Stimulated activated CD4-positive, alpha-beta T cell treated with anti-CD3 and anti-CD28 coated beads, TNF-alpha, amount 100 ng/mL, for 24 hours (primary cell): Measurements from ENCODE around the gene OR14I1.

Experiments used
- DNase-seq, 3 experiments: peaks; one replicate each; pipeline ENCODE4 v3.0.0-alpha.2; 2020; ENCODE audit warnings: low read depth in 3 of 3

OR14I1 gene

GRCh38 chr1:248702714-248703113 lies at the start of gene OR14I1:
TSS of gene OR14I1 (minus strand) at chr1:248702766.
- DNase-seq = no peak

- DNase-seq = no peak
Observed at GRCh38 chr1:248751635-248752034, 49.1 kb upstream of the OR14I1 start.

DNA sequence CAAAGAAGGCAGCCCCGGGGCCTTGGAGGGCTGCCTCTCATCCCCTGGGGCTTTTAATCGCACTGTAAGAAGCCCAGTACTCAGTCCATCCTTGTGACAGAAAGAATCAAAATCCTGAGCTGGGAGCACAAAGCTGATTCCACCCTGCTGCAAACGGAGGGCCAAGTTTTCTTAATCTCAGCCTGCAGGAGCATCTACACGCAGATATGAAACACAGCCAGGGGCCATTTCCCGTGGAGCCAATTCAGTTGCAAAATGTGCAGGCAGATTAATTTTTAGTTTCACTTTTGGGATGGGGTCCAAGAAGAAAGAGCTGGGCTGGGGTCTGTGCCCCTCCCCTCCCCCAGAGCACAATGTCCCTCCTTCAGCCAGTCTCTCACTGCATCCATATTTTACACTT lies 48.6 kb upstream of the OR14I1 start:
- no peak for DNase-seq

- no peak for DNase-seq
Observed at GRCh38 chr1:248750496-248750895, 47.9 kb upstream of the OR14I1 start.

GRCh38 chr1:248748211-248748610 lies 45.6 kb upstream of the OR14I1 start:
- no peak for DNase-seq

DNA sequence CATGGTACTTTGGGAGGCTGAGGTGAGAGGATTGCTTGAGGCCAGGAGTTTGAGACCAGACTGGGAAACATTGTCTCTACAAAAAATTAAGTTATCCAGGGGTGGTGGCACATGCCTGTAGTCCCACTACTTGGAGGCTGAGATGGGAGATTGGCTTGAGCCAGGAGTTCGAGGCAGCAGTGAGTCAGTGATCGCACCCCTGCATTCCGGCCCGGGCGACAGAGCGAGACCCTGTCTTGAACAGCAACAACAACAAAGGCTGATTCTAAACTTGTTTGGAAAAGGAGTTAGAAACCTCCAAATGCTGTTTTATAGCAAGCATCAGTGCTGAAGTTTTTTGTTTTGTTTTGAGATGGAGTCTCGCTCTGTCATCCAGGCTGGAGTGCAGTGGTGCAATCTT lies 38.3 kb upstream of the OR14I1 start:
- no peak for DNase-seq

DNA sequence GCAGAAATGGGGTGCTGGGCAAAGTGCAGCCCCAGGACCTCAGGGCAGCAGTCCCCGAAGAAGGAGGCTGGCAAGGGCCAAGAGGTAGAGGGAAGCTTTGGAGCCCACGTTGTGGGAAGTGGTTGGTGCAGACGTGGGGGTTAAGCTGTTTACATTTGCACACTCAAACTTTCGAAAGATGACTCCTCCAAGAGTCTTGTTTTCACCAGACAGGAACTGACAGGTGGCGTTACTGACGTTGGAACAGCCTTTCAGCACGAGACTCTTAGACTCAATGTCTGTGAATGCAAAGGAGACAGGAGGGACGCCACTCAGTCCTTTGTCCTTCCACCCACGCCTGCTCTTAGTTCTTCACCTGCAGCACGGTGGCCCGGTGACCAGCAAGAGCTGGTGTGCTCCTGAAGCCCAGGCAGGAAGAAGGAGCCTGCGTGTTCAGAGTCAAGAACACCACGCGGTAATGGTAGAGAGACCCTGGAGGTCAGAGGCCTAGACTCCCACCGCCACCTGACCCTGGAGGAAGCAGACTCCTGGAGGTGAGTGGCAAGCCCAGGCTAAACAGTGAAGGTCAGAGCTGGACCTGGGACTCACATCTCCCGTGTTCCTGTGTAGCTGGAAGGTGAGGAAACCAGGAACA lies 37.1 kb upstream of the OR14I1 start:
- no peak for DNase-seq

DNA sequence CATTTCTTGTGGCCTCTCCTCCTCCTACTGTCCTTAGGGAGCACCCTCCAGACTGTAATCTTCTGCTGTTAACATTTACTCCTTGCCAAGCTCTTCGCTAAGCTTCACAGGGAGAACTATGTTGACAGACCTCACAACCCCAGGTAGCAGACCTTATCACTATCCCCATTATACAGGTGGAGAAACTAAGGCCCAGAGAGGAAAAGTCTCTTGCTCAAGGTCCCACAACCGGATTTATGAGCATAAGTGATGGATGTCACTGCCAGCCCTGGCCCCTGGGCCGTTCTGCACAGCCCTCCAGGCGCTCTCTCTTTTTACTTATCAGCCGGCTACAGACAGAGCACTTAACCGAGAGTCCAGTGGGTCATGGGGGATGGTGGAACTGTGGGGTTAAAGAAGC lies 34.9 kb upstream of the OR14I1 start:
- DNase-seq = no peak

- no peak for DNase-seq
Observed at GRCh38 chr1:248736977-248737376, 34.4 kb upstream of the OR14I1 start.

DNA sequence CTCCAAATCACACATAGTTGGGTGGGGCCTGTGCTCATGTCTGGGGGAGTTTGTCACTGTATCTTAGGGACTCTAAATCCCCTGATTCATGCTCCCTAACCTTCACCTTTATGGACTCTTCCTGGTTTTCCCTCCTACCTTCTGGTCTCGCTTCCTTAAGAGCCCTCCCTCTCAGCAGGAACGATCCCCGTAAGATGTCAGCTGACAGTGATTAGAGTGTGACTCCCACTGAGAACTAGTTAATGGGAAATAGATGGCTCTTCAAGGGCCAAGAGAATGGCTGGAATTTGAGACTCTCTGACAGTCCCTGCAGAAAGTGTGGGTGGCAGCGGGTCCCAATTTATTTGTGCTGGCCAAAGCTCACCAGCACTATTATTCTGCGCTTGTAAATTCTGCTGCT lies 31.0 kb upstream of the OR14I1 start:
- DNase-seq = no peak

DNA sequence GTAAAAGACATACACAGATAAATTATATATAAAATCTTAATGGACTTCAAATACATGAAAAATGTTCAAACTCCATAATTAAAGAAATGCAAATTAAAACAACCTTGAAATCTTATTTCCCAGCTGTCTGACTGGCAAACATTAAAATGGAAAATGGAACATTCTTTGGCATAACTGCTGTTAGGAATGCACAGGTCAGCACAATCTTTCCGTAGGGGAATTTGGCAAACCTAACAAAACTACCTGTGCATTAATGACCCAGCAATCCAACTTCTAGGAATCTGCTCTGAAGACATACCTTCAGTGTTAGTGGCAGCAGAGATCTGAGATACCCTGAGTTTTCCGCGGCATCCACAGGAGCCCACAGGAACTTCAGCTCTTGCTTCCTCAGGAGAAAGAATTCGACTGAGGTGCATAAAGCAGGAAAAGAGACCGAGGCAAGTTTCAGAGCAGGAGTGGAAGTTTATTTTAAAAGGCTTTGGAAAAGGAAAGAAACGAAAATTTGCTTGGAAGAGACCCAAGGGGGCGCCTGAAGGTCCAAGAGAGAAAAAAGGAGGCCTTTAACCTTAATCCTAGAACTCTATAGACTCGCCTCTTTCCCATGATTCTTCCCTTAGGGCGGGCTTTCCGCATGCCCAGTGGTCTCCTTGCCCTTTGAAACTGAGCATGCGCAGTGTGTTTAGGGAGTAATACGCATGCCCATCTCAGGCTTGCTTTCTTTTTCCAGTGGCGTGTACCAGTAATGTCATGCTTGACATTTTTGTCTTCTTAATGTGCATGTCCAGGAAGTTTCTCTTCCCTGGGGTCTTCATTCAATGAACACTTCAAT lies 28.2 kb upstream of the OR14I1 start:
- DNase-seq = no peak

DNA sequence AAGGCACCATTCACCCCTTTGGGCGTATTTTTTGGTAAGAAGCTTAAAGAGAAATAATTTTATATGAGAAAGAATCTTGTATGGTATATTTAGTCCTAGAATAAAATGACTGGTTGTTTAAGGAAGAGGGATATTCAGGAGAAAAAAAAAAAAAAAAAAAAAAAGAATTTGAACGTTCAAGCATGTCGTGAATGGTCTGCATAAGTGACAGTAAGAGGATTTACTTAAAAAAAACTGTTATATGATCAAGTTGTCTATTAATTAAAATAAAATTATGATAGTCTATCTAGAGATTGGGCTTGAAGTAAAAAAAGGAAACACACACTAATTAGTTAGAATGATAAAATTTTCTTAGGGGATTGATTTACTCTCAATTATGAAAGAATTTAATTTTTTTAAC lies 11.7 kb upstream of the OR14I1 start:
- DNase-seq = no peak

DNA sequence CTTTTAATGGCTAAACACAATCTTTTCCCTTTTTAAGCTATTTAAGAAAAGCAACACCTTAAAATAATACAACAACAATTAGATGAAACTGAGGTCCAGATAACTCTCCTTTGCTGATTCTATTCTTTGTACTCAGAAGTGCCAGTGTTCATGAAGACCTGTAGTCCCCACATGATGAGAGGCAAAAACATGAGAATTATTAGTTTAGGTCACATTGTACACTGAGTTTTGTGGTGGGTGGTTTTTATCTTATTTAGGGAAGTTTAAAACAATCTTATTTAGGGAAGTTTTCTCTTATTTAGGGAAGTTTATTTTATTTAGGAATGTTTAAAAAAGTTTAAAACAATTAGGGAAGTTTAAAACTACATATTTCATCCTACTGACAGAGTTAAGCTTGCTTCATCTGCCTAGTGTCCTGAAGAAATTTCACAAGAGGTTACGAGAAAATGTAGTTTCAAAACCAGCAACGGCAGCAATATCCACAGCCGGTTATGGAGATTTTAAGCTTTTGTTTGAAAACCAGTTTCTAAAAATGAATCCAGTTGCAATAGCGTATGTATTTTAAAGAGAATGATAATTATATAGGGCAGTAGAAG lies 7.8 kb upstream of the OR14I1 start:
- no peak for DNase-seq

DNA sequence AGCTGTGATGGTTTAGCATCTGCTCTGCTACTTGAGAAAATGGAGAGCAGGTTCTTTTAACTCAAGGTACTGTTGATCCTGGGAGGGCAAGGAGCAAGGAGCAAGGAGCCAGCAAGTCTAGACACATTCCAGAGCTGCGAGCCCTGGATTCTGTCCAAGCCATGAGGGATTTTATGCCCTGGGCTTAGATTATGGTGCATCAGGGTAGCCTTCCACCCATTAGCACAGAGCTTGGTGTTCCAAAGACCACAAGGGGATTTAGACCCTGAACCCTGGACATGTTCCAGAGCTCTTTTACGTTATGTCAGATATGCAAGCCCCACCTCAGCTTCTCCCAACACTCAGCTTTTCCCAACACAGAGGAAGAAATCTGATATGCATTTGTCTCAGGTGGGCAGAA lies 2.0 kb upstream of the OR14I1 start:
- no peak for DNase-seq

DNA sequence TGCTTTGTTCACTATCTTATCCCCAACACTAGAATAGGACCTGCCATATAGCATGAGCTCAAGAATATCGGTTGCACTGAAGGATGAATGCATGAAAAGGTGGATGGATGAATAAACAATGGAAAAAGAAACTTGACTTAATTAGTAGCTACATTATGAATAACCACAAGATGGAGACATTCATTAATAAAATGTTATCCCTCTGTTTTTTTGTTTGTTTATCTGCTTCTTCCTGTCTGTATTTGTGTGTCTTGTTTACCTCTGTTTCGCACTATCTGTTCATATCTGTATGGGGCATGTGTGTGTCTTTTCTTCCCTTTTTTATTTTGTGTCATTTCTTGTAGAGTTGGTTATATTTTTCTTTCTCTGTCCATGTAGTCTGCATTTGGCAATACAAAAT lies 1.1 kb upstream of the OR14I1 start:
- no peak for DNase-seq

GRCh38 chr1:248699099-248699498 lies 3.5 kb downstream of the OR14I1 start:
- no peak for DNase-seq

DNA sequence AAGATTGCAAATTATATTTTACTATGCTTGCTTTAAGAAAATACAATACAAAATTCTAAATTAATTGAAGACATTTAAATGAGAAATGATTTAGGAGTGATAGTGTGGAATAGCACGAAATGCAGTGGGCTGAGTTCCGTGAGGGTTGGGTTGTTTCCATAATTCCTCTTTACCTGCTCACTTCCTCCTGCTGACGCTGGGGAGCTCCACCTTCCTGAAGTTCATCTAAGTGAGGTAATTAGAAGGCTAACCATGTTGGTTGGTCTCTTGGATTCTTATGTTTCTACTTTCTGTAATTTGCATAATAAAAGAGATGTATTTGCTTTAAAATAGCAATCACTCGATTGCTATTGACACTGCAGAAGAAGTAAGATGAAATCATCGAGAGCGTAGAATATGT lies 4.7 kb downstream of the OR14I1 start:
- no peak for DNase-seq

DNA sequence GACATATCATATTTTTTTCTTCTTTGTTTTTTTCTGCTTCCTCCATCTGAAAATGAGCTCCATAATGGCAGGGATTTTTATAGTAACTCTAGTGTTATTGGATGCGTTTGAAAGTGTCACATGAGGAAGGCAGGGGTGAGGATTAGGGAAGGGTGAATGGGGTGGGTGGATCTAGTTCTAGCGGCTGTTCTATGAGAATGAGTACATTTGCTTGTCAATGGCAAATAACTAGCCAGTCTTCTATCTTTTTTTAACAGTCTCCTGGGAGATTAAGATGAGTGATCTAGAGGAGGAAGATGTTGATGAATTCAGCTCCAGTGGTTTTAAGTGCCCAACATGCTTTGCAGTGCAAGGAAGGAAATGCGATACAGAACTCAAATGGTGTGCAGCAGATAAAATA lies 5.8 kb downstream of the OR14I1 start:
- DNase-seq = no peak

DNA sequence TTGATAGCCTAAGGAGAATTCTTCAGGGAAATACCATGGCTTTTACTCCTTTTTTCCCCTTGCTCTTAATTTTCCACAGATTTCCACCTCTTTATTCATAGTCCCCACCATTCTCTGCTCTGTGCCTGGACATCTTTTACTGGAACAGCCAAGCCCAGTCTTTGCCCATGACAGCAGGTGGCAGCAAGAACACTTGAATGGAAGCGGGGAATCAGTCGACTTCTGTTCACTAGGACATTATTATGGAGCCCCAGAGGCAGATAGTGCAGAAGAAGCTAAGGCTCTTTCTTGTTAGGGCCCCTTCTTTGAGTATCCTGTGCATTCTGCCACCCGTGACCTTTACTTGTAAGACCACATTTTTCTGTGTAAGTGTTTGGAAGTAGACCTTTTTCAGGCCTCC lies 6.3 kb downstream of the OR14I1 start:
- DNase-seq = no peak

DNA sequence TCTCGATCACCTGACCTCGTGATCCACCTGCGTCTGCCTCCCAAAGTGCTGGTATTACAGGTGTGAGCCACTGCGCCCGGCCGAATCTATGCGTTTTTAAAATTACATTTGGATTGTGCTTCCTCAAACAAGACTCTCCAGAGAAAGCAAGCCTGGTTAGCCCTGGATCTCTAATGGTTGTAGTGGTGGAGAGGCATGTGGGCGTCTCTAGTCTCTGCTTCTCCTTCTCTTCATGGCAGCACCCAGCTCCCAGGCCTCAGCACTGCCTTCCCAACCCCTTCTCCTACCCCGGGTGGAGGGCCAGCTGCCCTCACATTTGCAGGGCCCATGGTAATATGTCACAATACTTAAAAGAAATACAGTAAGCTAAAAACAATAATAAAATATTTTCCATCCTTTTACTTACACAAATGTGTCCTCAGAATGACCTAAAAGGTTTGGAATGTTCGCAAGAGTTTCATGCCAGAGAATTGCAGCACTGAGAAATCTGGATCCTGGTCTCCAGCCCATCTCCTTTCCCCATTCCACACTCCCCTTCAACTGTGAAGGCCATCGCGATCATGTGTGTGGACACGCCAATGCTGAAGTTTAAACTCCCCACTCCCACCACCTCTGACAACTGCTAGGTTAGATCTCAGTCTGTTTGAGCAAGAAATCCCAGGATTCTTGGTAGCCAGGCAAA lies 7.0 kb downstream of the OR14I1 start:
- no peak for DNase-seq

GRCh38 chr1:248691567-248692155 lies 10.9 kb downstream of the OR14I1 start:
- DNase-seq = no peak
